ENCODE data around the gene VPS13A.
"Not testable (repeated sequence)": the region's sequence is repeated elsewhere in the genome, so short reads cannot be mapped to it uniquely, and the experiment has no call there.

Gene VPS13A

GRCh38 chr9:77421506-77422265, 244.4 kb downstream of the VPS13A start:
- no peak for DNase-seq (ENCODE audit: low read depth in 1 of 2, low spot score in 1 of 2)

GRCh38 chr9:77422969-77423368, 245.6 kb downstream of the VPS13A start:
- no peak for DNase-seq (ENCODE audit: low read depth in 1 of 2, low spot score in 1 of 2)

- DNase-seq (ENCODE audit: low read depth in 1 of 2, low spot score in 1 of 2): no peak
Measured at GRCh38 chr9:77423841-77424240, 246.5 kb downstream of the VPS13A start.

- DNase-seq (ENCODE audit: low read depth in 1 of 2, low spot score in 1 of 2): no peak
Measured at GRCh38 chr9:77424993-77425392, 247.7 kb downstream of the VPS13A start.

GRCh38 chr9:77426712-77427111, 249.4 kb downstream of the VPS13A start:
- no peak for DNase-seq (ENCODE audit: low read depth in 1 of 2, low spot score in 1 of 2)

GRCh38 chr9:77427256-77427927, 250.1 kb downstream of the VPS13A start:
- DNase-seq (ENCODE audit: low read depth in 1 of 2, low spot score in 1 of 2): no peak

GRCh38 chr9:77429928-77430327, 252.6 kb downstream of the VPS13A start:
- no peak for DNase-seq (ENCODE audit: low read depth in 1 of 2, low spot score in 1 of 2)

GRCh38 chr9:77432053-77432452, 254.7 kb downstream of the VPS13A start:
- no peak for DNase-seq (ENCODE audit: low read depth in 1 of 2, low spot score in 1 of 2)

- DNase-seq (ENCODE audit: low read depth in 1 of 2, low spot score in 1 of 2): no peak
Measured at GRCh38 chr9:77433675-77434445, 256.5 kb downstream of the VPS13A start.

- no peak for DNase-seq (ENCODE audit: low read depth in 1 of 2, low spot score in 1 of 2)
Measured at GRCh38 chr9:77435277-77435676, 257.9 kb downstream of the VPS13A start.

GRCh38 chr9:77435688-77436087, 258.4 kb downstream of the VPS13A start:
- no peak for DNase-seq (ENCODE audit: low read depth in 1 of 2, low spot score in 1 of 2)

- no peak for DNase-seq (ENCODE audit: low read depth in 1 of 2, low spot score in 1 of 2)
Measured at GRCh38 chr9:77438653-77439052, 261.3 kb downstream of the VPS13A start.

- no peak for DNase-seq (ENCODE audit: low read depth in 1 of 2, low spot score in 1 of 2)
Measured at GRCh38 chr9:77440057-77440456, 262.7 kb downstream of the VPS13A start.

- not testable (repeated sequence) for DNase-seq (ENCODE audit: low read depth in 1 of 2, low spot score in 1 of 2)
Measured at GRCh38 chr9:77441124-77441523, 263.8 kb downstream of the VPS13A start.

- no peak for DNase-seq (ENCODE audit: low read depth in 1 of 2, low spot score in 1 of 2)
Measured at GRCh38 chr9:77442436-77442835, 265.1 kb downstream of the VPS13A start.

GRCh38 chr9:77447646-77448045, 270.3 kb downstream of the VPS13A start:
- DNase-seq (ENCODE audit: low read depth in 1 of 2, low spot score in 1 of 2): no peak

GRCh38 chr9:77449240-77450084, 272.1 kb downstream of the VPS13A start:
- no peak for DNase-seq (ENCODE audit: low read depth in 1 of 2, low spot score in 1 of 2)

GRCh38 chr9:77450085-77450475, 272.7 kb downstream of the VPS13A start:
- DNase-seq (ENCODE audit: low read depth in 1 of 2, low spot score in 1 of 2): no peak

- no peak for DNase-seq (ENCODE audit: low read depth in 1 of 2, low spot score in 1 of 2)
Measured at GRCh38 chr9:77451507-77451906, 274.2 kb downstream of the VPS13A start.

GRCh38 chr9:77453825-77454647, 276.7 kb downstream of the VPS13A start:
- DNase-seq (ENCODE audit: low read depth in 1 of 2, low spot score in 1 of 2): no peak
